Neural cell (in vitro differentiated cells): ENCODE data around the gene PLAC8. TPM values are rescaled to one million over a fixed set of nuclear protein-coding genes. Genes with fewer than 3 reads are reported as not detected.
"Not testable (repeated sequence)": the region's sequence is repeated elsewhere in the genome, so short reads cannot be mapped to it uniquely, and the experiment has no call there.

Source experiments
- H2AFZ ChIP-seq: fragments of 200-600, 300-800 bp; sonication (generic), shearing (Covaris generic); 2 replicates; pipeline ENCODE4 v1.6.0; 2014; ENCODE audit warnings: low read depth, mild to moderate bottlenecking, antibody characterized with exemption, low read length, moderate library complexity
- H3F3A ChIP-seq: fragments of 200-600 bp; shearing (Covaris generic); 2 replicates; pipeline ENCODE4 v1.6.1; 2016; ENCODE audit warnings: mild to moderate bottlenecking, moderate library complexity, mixed read lengths, antibody characterized with exemption, low read length; ENCODE audit not compliant: insufficient read depth, poor library complexity, severe bottlenecking
- H3K27ac ChIP-seq: fragments of 200-600, 300-800 bp; sonication (generic), shearing (Covaris generic); 2 replicates; pipeline ENCODE4 v1.5.1; 2014; ENCODE audit warnings: mild to moderate bottlenecking, low read length, moderate library complexity
- H3K27me3 ChIP-seq: fragments of 300-800, 200-600 bp; sonication (generic), shearing (Covaris generic); 2 replicates; pipeline ENCODE4 v1.6.0; 2014; ENCODE audit warnings: mild to moderate bottlenecking, low read depth, low read length, moderate library complexity; ENCODE audit not compliant: insufficient read depth
- H3K36me3 ChIP-seq: fragments of 300-800, 200-600 bp; sonication (generic), shearing (Covaris generic); 2 replicates; pipeline ENCODE4 v1.5.1; 2014; ENCODE audit warnings: mild to moderate bottlenecking, antibody characterized with exemption, low read length, moderate library complexity; ENCODE audit not compliant: insufficient read depth
- H3K4me2 ChIP-seq: fragments of 300-800, 200-600 bp; sonication (generic), shearing (Covaris generic); 2 replicates; pipeline ENCODE4 v1.6.0; 2014; ENCODE audit warnings: mild to moderate bottlenecking, low read length
- H3K4me3 ChIP-seq: fragments of 300-800, 200-600 bp; sonication (generic), shearing (Covaris generic); 2 replicates; pipeline ENCODE4 v1.5.1; 2014; ENCODE audit warnings: mild to moderate bottlenecking, low read length, moderate library complexity
- H3K79me2 ChIP-seq: fragments of 200-600 bp; shearing (Covaris generic); replicated peaks from 2 replicates; pipeline ENCODE4 v1.6.0; 2014; ENCODE audit warnings: mild to moderate bottlenecking, low read length, moderate library complexity; ENCODE audit not compliant: insufficient read depth
- H3K9ac ChIP-seq: fragments of 300-800, 200-600 bp; sonication (generic), shearing (Covaris generic); 2 replicates; pipeline ENCODE4 v1.6.1; 2016; ENCODE audit warnings: mild to moderate bottlenecking, low read length, mixed read lengths
- H3K9me2 ChIP-seq: fragments of 200-600 bp; shearing (Covaris generic); 2 replicates; pipeline ENCODE4 v1.6.1; 2016; ENCODE audit warnings: mild to moderate bottlenecking, low read length, mixed read lengths; ENCODE audit not compliant: insufficient read depth
- H3K9me3 ChIP-seq: fragments of 200-600, 300-800 bp; sonication (generic), shearing (Covaris generic); 2 replicates; pipeline ENCODE4 v1.6.1; 2016; ENCODE audit warnings: mild to moderate bottlenecking, mixed run types, low read length, moderate library complexity, mixed read lengths
- H4K20me1 ChIP-seq: fragments of 200-600 bp; shearing (Covaris generic); 2 replicates; pipeline ENCODE4 v1.6.1; 2016; ENCODE audit warnings: mild to moderate bottlenecking, mixed run types; ENCODE audit not compliant: insufficient read depth
- CTCF ChIP-seq: fragments of 450-650 bp; IDR thresholded peaks from 2 replicates; pipeline ENCODE4 v1.5.1; 2014; ENCODE audit warnings: antibody characterized with exemption, mild to moderate bottlenecking, moderate library complexity; ENCODE audit not compliant: poor library complexity, severe bottlenecking
- EP300 ChIP-seq: fragments of 450-650 bp; conservative IDR thresholded peaks from 2 replicates; pipeline ENCODE4 v1.6.1; 2014; ENCODE audit warnings: antibody characterized with exemption, mild to moderate bottlenecking, moderate library complexity; ENCODE audit not compliant: poor library complexity, severe bottlenecking
- EZH2 ChIP-seq: fragments of 200-600, 300-800 bp; shearing (Covaris generic), sonication (generic); IDR thresholded peaks from 2 replicates; pipeline ENCODE4 v1.6.1; 2014; ENCODE audit warnings: antibody characterized with exemption, low read length, borderline replicate concordance, mild to moderate bottlenecking; ENCODE audit not compliant: insufficient read depth, poor library complexity, severe bottlenecking
- MXI1 ChIP-seq: fragments of 450-650 bp; conservative IDR thresholded peaks from 2 replicates; pipeline ENCODE4 v1.6.1; 2014; ENCODE audit warnings: antibody characterized with exemption, mild to moderate bottlenecking; ENCODE audit not compliant: poor library complexity, severe bottlenecking
- POLR2AphosphoS5 ChIP-seq: IDR thresholded peaks from 2 replicates; pipeline ENCODE4 v1.6.1; 2012
- RAD21 ChIP-seq: fragments of 450-650 bp; conservative IDR thresholded peaks from 2 replicates; pipeline ENCODE4 v1.6.1; 2014; ENCODE audit warnings: antibody characterized with exemption, mild to moderate bottlenecking, moderate library complexity
- REST ChIP-seq: IDR thresholded peaks from 2 replicates; pipeline ENCODE4 v1.6.1; 2012; ENCODE audit warnings: borderline replicate concordance
- SMC3 ChIP-seq: fragments of 450-650 bp; conservative IDR thresholded peaks from 2 replicates; pipeline ENCODE4 v1.6.1; 2014; ENCODE audit warnings: antibody characterized with exemption, mild to moderate bottlenecking, moderate library complexity; ENCODE audit not compliant: poor library complexity
- TAF1 ChIP-seq: IDR thresholded peaks from 2 replicates; pipeline ENCODE4 v1.6.1; 2012; ENCODE audit warnings: low read depth
- polyA plus RNA-seq: library from polyadenylated mRNA; depleted of rRNA; stranded (reverse); fragments of >200 nt; gene quantifications from 2 replicates; pipeline ENCODE4 v1.2.3, GENCODE V29; 2014

PLAC8 gene
- polyA plus RNA-seq, 1 donor from 2014 or later, result not detected

- Histone ChIP-seq H4K20me1 (no peaks in the 10 kb centered on the region), H3K36me3 (no peaks in the 10 kb centered on the region), H3K4me3 (no peak overlapping the region), H3K79me2 (no peaks in the 10 kb centered on the region), H3K9ac (no peak overlapping the region), H3K4me2 (no peak overlapping the region), H3K9me2 (no peaks in the 10 kb centered on the region), H3K27ac (no peak overlapping the region), H3K9me3 (no peaks in the 10 kb centered on the region), H3F3A (no peaks in the 10 kb centered on the region), H2AFZ (no peak overlapping the region), H3K27me3 (peaks cover 32% of the 10 kb centered on the region)
- TF ChIP-seq REST (no peak), CTCF (no peak), MXI1 (no peak), EZH2 (no peak)
Measured at GRCh38 chr4:83112678-83113428, 1.7 kb downstream of the PLAC8 start.

GRCh38 chr4:83112231-83112630 lies 2.3 kb downstream of the PLAC8 start:
- Histone ChIP-seq H3K9me2 (no peaks in the 10 kb centered on the region), H3K4me3 (no peak overlapping the region), H3K36me3 (no peaks in the 10 kb centered on the region), H3F3A (no peaks in the 10 kb centered on the region), H4K20me1 (no peaks in the 10 kb centered on the region), H3K9ac (no peak overlapping the region), H3K79me2 (no peaks in the 10 kb centered on the region), H3K27me3 (peaks cover 32% of the 10 kb centered on the region), H3K4me2 (no peak overlapping the region), H2AFZ (no peak overlapping the region), H3K9me3 (no peaks in the 10 kb centered on the region), H3K27ac (no peak overlapping the region)
- TF ChIP-seq REST, result no peak
- TF ChIP-seq MXI1, result no peak
- TF ChIP-seq TAF1, result no peak
- TF ChIP-seq SMC3, result no peak
- no peak for TF ChIP-seq EP300
- TF ChIP-seq EZH2, result no peak
- no peak for TF ChIP-seq POLR2AphosphoS5
- TF ChIP-seq RAD21, result no peak
- TF ChIP-seq CTCF, result no peak

GRCh38 chr4:83111751-83112141 lies 2.8 kb downstream of the PLAC8 start:
- H3K36me3 ChIP-seq, H3K9me2 ChIP-seq, H3K4me2 ChIP-seq, H3K4me3 ChIP-seq, H3F3A ChIP-seq, H3K27ac ChIP-seq, H4K20me1 ChIP-seq, H3K79me2 ChIP-seq, H3K9ac ChIP-seq, H2AFZ ChIP-seq, H3K9me3 ChIP-seq: not testable (repeated sequence)
- peaks cover 32% of the 10 kb centered on the region for H3K27me3 ChIP-seq
